T-cell (primary cell): Measurements from ENCODE around the gene GCLM. TPM values are rescaled to one million over a fixed set of nuclear protein-coding genes. Genes with fewer than 3 reads are reported as not detected.
"Not testable (repeated sequence)": the region's sequence is repeated elsewhere in the genome, so short reads cannot be mapped to it uniquely, and the experiment has no call there.

Experiments used
- ATAC-seq, 4 experiments: fragments of 200-7000 bp in 3 of 4; fragments of 150-1000 bp in 1 of 4; cut with Tn5 transposase; replicated peaks in 1 of 4; 1 replicate in 3 of 4; 2 replicates in 1 of 4; pipeline ENCODE4 v1.10.0; 2021; ENCODE audit warnings: moderate library complexity in 3 of 4, mild to moderate bottlenecking in 2 of 4, moderate number of reproducible peaks in 1 of 4
- CTCF ChIA-PET, 2 donors: fragments of 300-600 bp; sonication (Branson Sonifier 250); formaldehyde crosslinking; loops; one replicate each; lab custom pipeline; 2022; ENCODE audit warnings: antibody characterized with exemption in 2 of 2; lab: Charles Lee
- POLR2A ChIA-PET, 2 donors: fragments of 300-600 bp; sonication (Branson Sonifier 250); formaldehyde crosslinking; loops; one replicate each; lab custom pipeline; 2022; ENCODE audit warnings: antibody characterized with exemption in 2 of 2; lab: Charles Lee
- DNase-seq, 35 experiments: peaks; one replicate each; pipeline versions ENCODE4 v3.0.0 to v3.0.0-alpha.2; 2013 to 2023
- H3K27ac ChIP-seq: one replicate; pipeline ENCODE4 v1.5.1; 2013; ENCODE audit warnings: low read length
- H3K27me3 ChIP-seq, 2 experiments: replicated peaks in 1 of 2; 1 replicate in 1 of 2; 2 replicates in 1 of 2; pipeline versions ENCODE4 v1.6.1 to v1.7.0; 2013; ENCODE audit warnings: low read length in 1 of 2, mixed read lengths in 1 of 2; ENCODE audit not compliant: control insufficient read depth in 2 of 2, insufficient read depth in 2 of 2; ENCODE audit errors: extremely low read depth in 1 of 2
- H3K36me3 ChIP-seq, 2 donors: 1 replicate in 1 of 2; 2 replicates in 1 of 2; pipeline versions ENCODE4 v1.6.1 to v1.7.0; 2013; ENCODE audit warnings: low read length in 1 of 2; ENCODE audit not compliant: control insufficient read depth in 2 of 2, insufficient read depth in 1 of 2; ENCODE audit errors: extremely low read depth in 1 of 2
- H3K4me1 ChIP-seq, 2 experiments: 1 replicate in 1 of 2; 2 replicates in 1 of 2; pipeline versions ENCODE4 v1.6.1 to v1.7.0; 2013; ENCODE audit warnings: low read length in 2 of 2, mixed read lengths in 1 of 2; ENCODE audit not compliant: insufficient read depth in 2 of 2, control insufficient read depth in 1 of 2; ENCODE audit errors: extremely low read depth in 1 of 2
- H3K4me3 ChIP-seq, 2 donors: 1 replicate in 1 of 2; 2 replicates in 1 of 2; pipeline versions ENCODE4 v1.5.1 to v1.7.0; 2013; ENCODE audit warnings: mild to moderate bottlenecking in 2 of 2, low read length in 1 of 2, moderate library complexity in 1 of 2; ENCODE audit not compliant: control insufficient read depth in 1 of 2; ENCODE audit errors: extremely low read depth in 1 of 2
- H3K9me3 ChIP-seq: 2 replicates; pipeline ENCODE4 v1.7.0; 2013
- H3K27ac Mint-ChIP-seq, 2 donors: one replicate each; pipeline ENCODE4 v1.8.0; 2020 to 2021; ENCODE audit warnings: mild to moderate bottlenecking in 2 of 2, mixed read lengths in 2 of 2
- H3K27me3 Mint-ChIP-seq, 2 donors: one replicate each; pipeline ENCODE4 v1.8.0; 2021 to 2022; ENCODE audit warnings: mixed read lengths in 2 of 2
- H3K36me3 Mint-ChIP-seq: one replicate; pipeline ENCODE4 v1.8.0; 2021; ENCODE audit warnings: mixed read lengths
- H3K4me1 Mint-ChIP-seq, 3 donors: one replicate each; pipeline ENCODE4 v1.8.0; 2020 to 2022; ENCODE audit warnings: mixed read lengths in 3 of 3, mild to moderate bottlenecking in 1 of 3
- H3K4me3 Mint-ChIP-seq, 3 donors: one replicate each; pipeline ENCODE4 v1.8.0; 2020 to 2022; ENCODE audit warnings: mild to moderate bottlenecking in 3 of 3, mixed read lengths in 3 of 3, moderate library complexity in 3 of 3
- H3K9me3 Mint-ChIP-seq, 3 donors: one replicate each; pipeline ENCODE4 v1.8.0; 2020 to 2022; ENCODE audit warnings: mixed read lengths in 3 of 3
- WGBS: methylation state at CpG from one replicate; pipeline ENCODE4 v1.1.5; 2013; ENCODE audit warnings: missing lambda C conversion rate; ENCODE audit not compliant: insufficient coverage; 5-methylcytosine and 5-hydroxymethylcytosine counted together
- total RNA-seq, 35 experiments: library from RNA in 6 of 35; stranded (reverse) in 6 of 35; fragments of 120-200 nt in 1 of 35; gene quantifications; one replicate each; pipeline versions ENCODE4 v1.2.1 to v1.2.4 and lab custom pipeline; 2013 to 2026

GCLM gene
- total RNA-seq, 5 donors from 2014 or later (not counting 1 experiment from before 2014, with no cell fraction given), result 8.7 to 20.6 (median 17.9) TPM

DNA sequence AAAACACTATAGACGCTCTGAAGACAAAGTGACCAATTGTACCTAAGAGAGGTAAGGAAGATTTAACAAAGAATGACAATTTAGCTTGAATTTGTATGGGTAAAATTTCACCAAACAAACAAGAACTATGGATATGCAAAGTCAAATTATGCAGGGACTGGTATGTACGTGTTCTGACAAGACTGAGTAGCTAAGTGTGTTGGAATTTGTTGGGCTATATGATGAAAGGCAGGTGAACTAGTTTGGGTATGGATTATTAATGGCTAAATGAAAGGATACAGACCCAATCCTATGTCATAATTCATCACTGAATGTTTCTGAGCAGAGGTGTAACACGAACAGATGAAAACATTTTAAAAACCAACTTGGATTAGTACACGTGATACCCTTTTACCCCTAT is 37.9 kb downstream of the GCLM start:
- Histone ChIP-seq H3K36me3 (peaks cover 0 to 67% of the 10 kb centered on the region in 2 donors), H3K4me1 (peaks cover 0 to 5% of the 10 kb centered on the region in 2 experiments), H3K4me3 (no peak overlapping the region), H3K27ac (no peak overlapping the region), H3K27me3 (no peaks in the 10 kb centered on the region), H3K9me3 (no peaks in the 10 kb centered on the region)
- ChIA-PET POLR2A (interaction anchor here in 1 of 2 donors (1.1 kb wide), 1 partner anchor 23 kb away, joined by 3 read pairs; no protein-coding TSS in a partner anchor), CTCF (interaction anchor here in 1 of 2 donors (0.5 to 3.7 kb wide), 4 partner anchors 15 to 243 kb away, joined by 3 to 16 read pairs (median 4); no protein-coding TSS in a partner anchor)
- peaks cover 61% of the 10 kb centered on the region for H3K36me3 Mint-ChIP-seq
- H3K27me3 Mint-ChIP-seq, result no peaks in the 10 kb centered on the region
- no peaks in the 10 kb centered on the region for H3K9me3 Mint-ChIP-seq
- ATAC-seq (no peak), DNase-seq (no peak)
- no peak overlapping the region for H3K27ac Mint-ChIP-seq
- 100% methylated on average over 1 of the region's 4 CpGs for WGBS
- H3K4me3 Mint-ChIP-seq, result no peak overlapping the region
- peaks cover 19 to 27% (median 24%) of the 10 kb centered on the region in 3 donors for H3K4me1 Mint-ChIP-seq

DNA sequence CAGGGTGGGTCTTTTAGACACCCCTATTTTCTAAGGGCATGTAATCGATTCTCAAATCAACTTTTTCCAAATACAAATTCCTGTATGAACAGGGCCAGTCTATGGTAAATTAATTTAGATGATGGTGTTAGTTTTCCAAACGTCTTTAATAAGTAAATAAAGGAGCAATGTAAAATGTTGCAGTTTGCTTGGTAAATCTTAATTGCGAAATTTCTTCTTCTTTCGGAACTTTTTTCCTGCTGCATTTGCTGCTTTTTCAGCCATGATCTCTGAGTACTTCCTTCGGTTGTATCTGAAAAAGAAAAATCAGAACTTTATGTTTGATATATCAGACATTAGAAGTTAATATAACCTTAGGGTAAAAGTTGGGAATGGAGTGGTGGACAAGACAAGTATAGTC is 39.6 kb downstream of the GCLM start:
- Histone ChIP-seq H3K4me3 (no peak overlapping the region), H3K36me3 (peaks cover 0 to 54% of the 10 kb centered on the region in 2 donors), H3K27ac (no peak overlapping the region), H3K4me1 (no peaks in the 10 kb centered on the region), H3K27me3 (no peaks in the 10 kb centered on the region), H3K9me3 (no peaks in the 10 kb centered on the region)
- CTCF ChIA-PET, result no interaction called here
- peaks cover 49% of the 10 kb centered on the region for H3K36me3 Mint-ChIP-seq
- WGBS, result 100% methylated on average over 1 of the region's 5 CpGs
- DNase-seq (no peak), ATAC-seq (no peak)
- H3K4me3 Mint-ChIP-seq, result no peak overlapping the region
- POLR2A ChIA-PET, result no interaction called here
- no peaks in the 10 kb centered on the region for H3K9me3 Mint-ChIP-seq
- peaks cover 7 to 19% (median 11%) of the 10 kb centered on the region in 3 donors for H3K4me1 Mint-ChIP-seq
- no peak overlapping the region for H3K27ac Mint-ChIP-seq
- no peaks in the 10 kb centered on the region for H3K27me3 Mint-ChIP-seq

DNA sequence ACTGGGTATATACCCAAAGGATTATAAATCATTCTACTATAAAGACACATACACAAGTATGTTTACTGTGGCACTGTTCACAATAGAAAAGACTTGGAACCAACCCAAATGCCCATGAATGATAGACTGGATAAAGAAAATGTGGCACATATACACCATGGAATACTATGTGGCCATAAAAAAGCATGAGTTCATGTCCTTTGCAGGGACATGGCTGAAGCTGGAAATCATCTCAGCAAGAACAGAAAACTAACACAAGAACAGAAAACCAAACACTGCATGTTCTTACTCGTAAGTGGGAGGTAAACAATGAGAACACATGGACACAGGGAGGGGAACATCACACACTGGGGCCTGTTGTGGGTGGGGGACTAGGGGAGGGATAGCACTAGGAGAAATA is 40.7 kb downstream of the GCLM start:
- Mint-ChIP-seq H3K4me1 (peaks cover 0 to 11% (median 2%) of the 10 kb centered on the region in 3 donors), H3K36me3 (peaks cover 39% of the 10 kb centered on the region), H3K27ac (peak overlapping the region in 1 of 2 donors; percentile 19)
- no CpG with 5 or more reads among the region's 1 CpG for WGBS
- H3K27me3 ChIP-seq, H3K27me3 Mint-ChIP-seq, ATAC-seq, H3K9me3 Mint-ChIP-seq, H3K9me3 ChIP-seq, H3K4me1 ChIP-seq, CTCF ChIA-PET, H3K4me3 Mint-ChIP-seq, H3K27ac ChIP-seq, DNase-seq, POLR2A ChIA-PET, H3K4me3 ChIP-seq: not testable (repeated sequence)
- H3K36me3 ChIP-seq, result peaks cover 0 to 43% of the 10 kb centered on the region in 2 donors

DNA sequence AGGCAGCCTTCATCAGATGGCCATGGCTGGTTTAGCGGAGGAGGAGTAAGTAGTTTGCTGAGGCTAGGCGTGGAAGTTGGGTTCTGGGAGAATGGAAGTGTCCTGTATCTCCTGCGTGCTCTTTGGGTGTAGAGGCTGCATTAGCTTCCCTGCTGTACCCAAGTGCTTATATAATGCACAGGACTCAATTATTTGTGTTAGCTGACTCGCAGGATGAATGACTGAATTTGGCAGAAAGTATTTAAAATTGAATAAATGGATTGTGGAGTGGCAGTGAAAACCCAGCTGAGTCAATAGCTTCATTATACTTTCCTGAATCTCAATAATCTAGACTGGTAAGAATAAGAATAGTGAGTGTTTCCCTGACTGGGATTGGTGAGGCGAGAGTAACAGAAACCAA is 44.0 kb downstream of the GCLM start:
- H3K27ac Mint-ChIP-seq, result peak overlapping the region in 1 of 2 donors; percentile 13
- peaks cover 0 to 6% (median 2%) of the 10 kb centered on the region in 3 donors for H3K4me1 Mint-ChIP-seq
- Histone ChIP-seq H3K27ac (no peak overlapping the region), H3K4me3 (no peak overlapping the region), H3K27me3 (no peaks in the 10 kb centered on the region), H3K4me1 (no peaks in the 10 kb centered on the region), H3K9me3 (no peaks in the 10 kb centered on the region), H3K36me3 (peaks cover 0 to 13% of the 10 kb centered on the region in 2 donors)
- no peak overlapping the region for H3K4me3 Mint-ChIP-seq
- ChIA-PET CTCF (no interaction called here), POLR2A (no interaction called here)
- no peak for DNase-seq
- H3K9me3 Mint-ChIP-seq, result no peaks in the 10 kb centered on the region
- H3K27me3 Mint-ChIP-seq, result no peaks in the 10 kb centered on the region
- WGBS, result 100% methylated on average over 2 of the region's 5 CpGs
- no peak for ATAC-seq
- H3K36me3 Mint-ChIP-seq, result peaks cover 23% of the 10 kb centered on the region

DNA sequence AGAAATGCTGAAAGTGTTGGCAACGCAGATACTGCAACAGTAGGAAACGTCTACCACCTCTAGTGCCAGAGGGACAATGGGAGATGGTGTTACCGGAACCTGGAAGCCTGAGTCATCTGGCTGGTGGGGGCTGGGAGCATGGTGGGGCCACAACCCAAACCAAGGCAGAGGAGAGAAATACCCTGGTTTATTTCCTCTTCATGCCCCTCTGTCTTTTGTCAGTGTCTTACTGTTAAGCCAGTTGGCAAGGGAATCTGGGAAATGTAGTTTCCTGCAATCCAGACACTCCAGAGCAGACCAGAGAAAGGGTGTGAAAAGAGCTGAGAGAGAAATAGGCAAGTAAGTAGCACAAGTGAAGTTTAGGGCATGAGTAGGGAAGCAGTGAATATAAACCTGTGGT is 45.1 kb downstream of the GCLM start:
- peaks cover 13% of the 10 kb centered on the region for H3K36me3 Mint-ChIP-seq
- H3K4me1 ChIP-seq, result no peaks in the 10 kb centered on the region
- peaks cover 0 to 3% of the 10 kb centered on the region in 2 donors for H3K36me3 ChIP-seq
- no peaks in the 10 kb centered on the region for H3K27me3 ChIP-seq
- no peaks in the 10 kb centered on the region for H3K9me3 ChIP-seq
- no peak overlapping the region for H3K27ac ChIP-seq
- peaks cover 0 to 2% of the 10 kb centered on the region in 2 donors for H3K27me3 Mint-ChIP-seq
- POLR2A ChIA-PET, result no interaction called here
- no CpG with 5 or more reads among the region's 3 CpGs for WGBS
- no peak overlapping the region for H3K4me3 Mint-ChIP-seq
- no peak overlapping the region for H3K4me3 ChIP-seq
- ATAC-seq, result no peak
- no peak for DNase-seq
- H3K4me1 Mint-ChIP-seq, result peaks cover 0 to 6% (median 2%) of the 10 kb centered on the region in 3 donors
- CTCF ChIA-PET, result no interaction called here
- H3K27ac Mint-ChIP-seq, result no peak overlapping the region
- no peaks in the 10 kb centered on the region for H3K9me3 Mint-ChIP-seq

DNA sequence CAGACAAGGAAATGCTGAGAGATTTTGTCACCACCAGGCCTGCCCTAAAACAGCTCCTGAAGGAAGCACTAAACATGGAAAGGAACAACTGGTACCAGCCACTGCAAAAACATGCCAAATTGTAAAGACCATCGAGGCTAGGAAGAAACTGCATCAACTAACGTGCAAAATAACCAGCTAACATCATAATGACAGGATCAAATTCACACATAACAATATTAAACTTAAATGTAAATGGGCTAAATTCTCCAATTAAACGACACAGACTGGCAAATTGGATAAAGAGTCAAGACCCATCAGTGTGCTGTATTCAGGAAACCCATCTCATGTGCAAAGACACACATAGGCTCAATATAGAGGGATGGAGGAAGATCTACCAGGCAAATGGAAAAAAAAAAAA is 51.6 kb downstream of the GCLM start:
- H3K36me3 ChIP-seq, H3K4me3 ChIP-seq, H3K27ac ChIP-seq, DNase-seq, H3K27me3 ChIP-seq, H3K4me1 ChIP-seq, H3K27ac Mint-ChIP-seq, H3K9me3 ChIP-seq, H3K4me3 Mint-ChIP-seq, H3K9me3 Mint-ChIP-seq, ATAC-seq, H3K36me3 Mint-ChIP-seq: not testable (repeated sequence)
- POLR2A ChIA-PET, result interaction anchor here in 1 of 2 donors (0.7 kb wide), 2 partner anchors 21 to 175 kb away, joined by 3 to 6 read pairs; no protein-coding TSS in a partner anchor
- peaks cover 0 to 11% (median 5%) of the 10 kb centered on the region in 3 donors for H3K4me1 Mint-ChIP-seq
- no CpG with 5 or more reads among the region's 3 CpGs for WGBS
- peaks cover 8 to 15% of the 10 kb centered on the region in 2 donors for H3K27me3 Mint-ChIP-seq
- CTCF ChIA-PET, result interaction anchor here in 1 of 2 donors (0.7 kb wide), 2 partner anchors 242 to 276 kb away, joined by 3 to 4 read pairs; no protein-coding TSS in a partner anchor
